GM12872 (cell line): ENCODE results near the gene ZBTB7C.

ENCODE experiments used
- CTCF ChIP-seq: IDR thresholded peaks from 3 replicates; pipeline ENCODE4 v1.5.1; 2011; ENCODE audit warnings: low read depth, mild to moderate bottlenecking, low read length, moderate library complexity; ENCODE audit not compliant: insufficient read depth

Gene ZBTB7C

DNA sequence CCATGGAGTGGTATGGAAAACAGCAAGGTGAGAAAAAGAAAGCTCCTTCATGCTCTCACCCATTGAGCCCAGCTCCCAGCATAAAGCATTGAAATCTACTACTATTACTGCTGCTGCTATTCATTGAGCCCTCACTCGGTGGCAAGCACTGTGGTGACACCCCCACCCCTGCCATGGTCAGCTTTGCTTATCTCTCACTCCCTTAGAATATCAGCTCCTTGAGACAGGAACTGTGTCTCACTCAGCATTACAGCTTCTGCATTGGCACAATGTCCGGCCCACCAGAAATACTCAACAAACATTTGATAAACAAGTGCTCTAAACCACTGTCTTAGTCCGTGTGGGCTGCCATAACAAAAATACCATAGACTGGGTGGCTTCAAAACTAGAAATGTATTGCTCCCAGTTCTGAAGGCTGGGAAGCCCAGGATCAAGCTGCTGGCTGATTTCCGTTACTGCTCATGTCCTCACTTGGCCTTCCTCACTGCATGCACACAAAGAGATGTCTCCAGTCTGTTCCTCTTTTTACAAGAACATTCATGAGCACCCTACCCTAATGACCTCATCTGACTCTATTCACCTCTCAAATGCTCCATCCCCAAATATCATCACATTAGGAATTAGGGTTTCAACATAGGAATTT is 116.3 kb downstream of the ZBTB7C start:
- no peak for TF ChIP-seq CTCF

DNA sequence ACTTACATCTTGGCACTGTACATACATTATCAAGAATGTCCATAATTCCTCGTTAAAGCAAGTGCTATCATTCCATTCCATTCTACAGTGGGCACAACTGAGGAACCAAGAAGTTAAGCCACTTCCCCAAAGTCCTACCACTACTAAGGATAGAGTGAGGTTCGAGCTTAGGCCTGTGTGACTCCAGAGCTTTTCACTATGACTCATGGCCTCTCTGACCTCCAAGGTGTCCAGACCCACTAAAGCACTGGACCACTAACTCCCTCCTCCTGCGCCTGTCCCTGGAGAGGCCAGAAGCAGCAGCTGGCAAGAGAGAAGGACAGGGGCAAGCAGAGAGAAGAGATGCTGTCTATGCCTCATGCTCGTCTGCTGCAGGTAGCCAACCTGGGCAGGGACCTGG is 117.0 kb downstream of the ZBTB7C start:
- no peak for TF ChIP-seq CTCF

DNA sequence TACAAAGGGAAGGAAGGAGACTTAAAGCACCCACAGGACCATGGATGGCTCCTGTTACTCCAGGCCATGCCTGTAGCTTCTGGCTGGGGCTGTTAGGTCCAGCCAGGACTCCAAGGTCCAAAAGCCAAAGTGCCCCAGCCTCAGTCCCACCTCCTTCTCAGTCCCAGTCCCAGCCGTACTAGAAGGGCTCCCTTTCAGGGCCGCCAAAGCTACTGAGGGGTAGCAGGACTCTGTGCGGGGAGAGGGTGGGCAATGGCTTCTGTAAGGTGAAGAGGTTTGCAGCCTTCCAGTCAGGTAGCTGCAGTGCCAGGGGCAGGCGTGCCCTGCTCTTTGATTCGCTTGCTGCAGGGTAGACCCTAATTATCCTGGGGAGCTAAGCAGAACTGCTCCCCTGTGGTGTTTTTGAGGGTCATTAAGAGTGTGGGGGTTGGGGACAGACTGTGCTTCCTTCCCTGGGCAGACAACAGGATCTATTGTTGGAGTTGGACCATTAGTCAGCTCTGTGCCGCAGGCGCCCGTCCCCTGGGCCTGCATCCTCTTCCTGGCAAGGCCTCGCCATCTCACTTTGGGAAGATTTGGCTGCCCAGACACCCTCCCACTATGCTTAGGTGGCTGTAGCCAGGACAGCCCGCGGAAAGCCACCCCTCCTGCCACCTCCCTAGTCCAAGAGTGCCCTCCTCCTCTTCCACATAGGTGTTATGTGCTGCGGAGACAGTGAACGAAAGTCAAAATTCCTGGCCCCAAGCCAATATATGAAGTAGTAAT is 118.8 kb downstream of the ZBTB7C start:
- TF ChIP-seq CTCF = no peak

DNA sequence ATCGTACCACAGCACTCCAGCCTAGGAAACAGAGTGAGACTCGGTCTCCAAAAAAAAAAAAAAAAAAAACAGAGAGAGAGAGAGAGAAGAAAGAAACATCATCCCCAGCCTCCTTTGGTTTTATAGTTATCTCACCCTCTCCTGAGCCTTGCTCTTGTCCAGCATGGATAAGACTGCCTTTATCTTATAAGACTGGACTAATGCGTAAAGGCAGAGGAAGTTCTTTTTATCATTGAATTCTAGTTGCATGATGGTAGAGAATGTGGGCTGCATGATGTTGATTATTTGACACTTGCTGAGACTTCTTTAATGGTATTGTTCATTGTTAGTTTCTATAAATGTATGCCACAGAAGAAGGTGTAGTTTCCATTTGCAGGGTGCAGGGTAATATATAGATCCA is 124.4 kb downstream of the ZBTB7C start:
- TF ChIP-seq CTCF = no peak

DNA sequence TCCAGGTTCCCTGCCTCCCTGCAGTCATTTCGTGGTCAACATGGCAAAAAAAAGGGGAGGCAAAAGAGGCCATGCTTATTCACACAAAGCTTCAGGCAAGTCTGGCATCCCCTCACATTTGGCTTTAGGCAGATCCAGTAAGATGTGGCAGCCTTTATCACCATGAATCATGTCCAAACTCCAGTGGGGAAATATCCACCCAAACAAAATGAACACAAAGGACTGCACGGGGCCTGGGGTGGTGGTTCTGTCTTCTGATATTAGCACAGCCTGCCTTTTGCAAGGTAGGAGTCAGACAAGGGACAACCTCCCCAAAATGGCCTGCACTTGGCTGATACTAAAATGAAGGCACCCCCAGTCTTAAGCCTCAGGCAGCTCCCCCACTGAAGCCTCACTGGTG is 129.9 kb downstream of the ZBTB7C start:
- no peak for TF ChIP-seq CTCF

DNA sequence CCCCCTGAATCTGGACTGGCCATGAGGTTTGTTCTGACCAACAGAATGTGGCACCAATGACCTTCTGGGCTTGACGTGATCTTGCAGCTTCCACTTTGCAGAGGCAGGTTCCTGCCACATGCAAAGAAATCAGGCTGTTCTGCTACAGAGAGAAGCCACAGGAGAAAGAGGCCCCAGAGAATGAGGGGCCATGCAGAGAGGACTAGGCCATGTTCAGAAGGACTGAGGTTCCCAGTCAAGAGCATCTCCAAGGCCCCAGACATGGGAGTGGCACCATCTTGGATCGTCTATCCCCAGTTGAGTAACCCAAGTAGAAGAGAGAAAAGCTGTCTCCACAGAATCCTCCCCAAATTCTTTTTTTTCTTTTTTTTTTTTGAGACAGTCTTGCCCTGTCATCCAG is 131.1 kb downstream of the ZBTB7C start:
- no peak for TF ChIP-seq CTCF

- TF ChIP-seq CTCF = no peak
These were observed 134.9 kb downstream of the ZBTB7C start for GRCh38 chr18:48274301-48274700.
